HL-60 (cell line): Measurements from ENCODE around the gene PTPMT1.

Experiments used
- DNase-seq, 2 experiments: peaks; one replicate each; pipeline ENCODE4 v3.0.0-alpha.2; 2010 to 2020; ENCODE audit warnings: low read depth in 1 of 2, low spot score in 1 of 2
- H3K27ac ChIP-seq: fragments of 250-450 bp; sonication (Bioruptor Pico); replicated peaks from 2 replicates; pipeline ENCODE4 v1.5.1; 2020; ENCODE audit warnings: mild to moderate bottlenecking, moderate library complexity
- H3K27me3 ChIP-seq: fragments of 250-450 bp; sonication (Bioruptor Pico); 2 replicates; pipeline ENCODE4 v1.5.1; 2021; ENCODE audit warnings: mild to moderate bottlenecking, moderate library complexity; ENCODE audit not compliant: insufficient read depth, poor library complexity, severe bottlenecking
- H3K4me3 ChIP-seq: replicated peaks from 2 replicates; pipeline ENCODE4 v1.5.1; 2011; ENCODE audit warnings: mild to moderate bottlenecking, control low read depth, low read length; ENCODE audit not compliant: insufficient read depth
- CTCF ChIP-seq: IDR thresholded peaks from one replicate; pipeline ENCODE4 v1.5.1; 2011; ENCODE audit warnings: low read length, control low read depth, inconsistent platforms; ENCODE audit not compliant: insufficient read depth
- GABPA ChIP-seq: IDR thresholded peaks from 2 replicates; pipeline ENCODE4 v1.6.1; 2012; ENCODE audit warnings: low read depth
- POLR2AphosphoS5 ChIP-seq: IDR thresholded peaks from 2 replicates; pipeline ENCODE4 v1.6.1; 2012; ENCODE audit warnings: low read depth
- REST ChIP-seq: IDR thresholded peaks from 2 replicates; pipeline ENCODE4 v1.6.1; 2012; ENCODE audit warnings: low read depth; ENCODE audit not compliant: insufficient replicate concordance
- SPI1 ChIP-seq: IDR thresholded peaks from 2 replicates; pipeline ENCODE4 v1.6.1; 2012; ENCODE audit warnings: low read depth, mild to moderate bottlenecking, borderline replicate concordance

Gene PTPMT1

DNA sequence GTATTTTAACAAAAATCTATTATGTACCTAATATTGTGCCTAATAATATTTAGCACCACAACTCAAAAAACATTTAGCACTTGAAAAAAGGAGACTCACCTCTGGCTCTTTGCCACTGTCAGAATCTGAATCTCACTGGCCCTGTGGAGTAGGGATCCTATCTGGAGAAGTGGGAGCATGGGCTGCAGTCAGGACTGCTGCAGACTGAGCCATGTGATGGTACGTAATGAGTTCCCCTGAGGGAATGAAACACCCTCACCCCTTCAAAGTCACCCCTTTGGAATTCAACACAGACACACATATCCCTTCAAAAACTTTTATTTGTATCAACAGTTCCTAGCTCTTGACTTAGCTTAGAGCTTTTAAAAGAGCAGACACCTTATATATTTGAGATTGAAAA lies 6.5 kb downstream of the PTPMT1 start:
- H3K27ac ChIP-seq, result no peak overlapping the region
- TF ChIP-seq GABPA (no peak), SPI1 (no peak), POLR2AphosphoS5 (no peak), REST (no peak), CTCF (no peak)
- H3K27me3 ChIP-seq, result no peaks in the 10 kb centered on the region
- H3K4me3 ChIP-seq, result no peak overlapping the region
- DNase-seq, result no peak

DNA sequence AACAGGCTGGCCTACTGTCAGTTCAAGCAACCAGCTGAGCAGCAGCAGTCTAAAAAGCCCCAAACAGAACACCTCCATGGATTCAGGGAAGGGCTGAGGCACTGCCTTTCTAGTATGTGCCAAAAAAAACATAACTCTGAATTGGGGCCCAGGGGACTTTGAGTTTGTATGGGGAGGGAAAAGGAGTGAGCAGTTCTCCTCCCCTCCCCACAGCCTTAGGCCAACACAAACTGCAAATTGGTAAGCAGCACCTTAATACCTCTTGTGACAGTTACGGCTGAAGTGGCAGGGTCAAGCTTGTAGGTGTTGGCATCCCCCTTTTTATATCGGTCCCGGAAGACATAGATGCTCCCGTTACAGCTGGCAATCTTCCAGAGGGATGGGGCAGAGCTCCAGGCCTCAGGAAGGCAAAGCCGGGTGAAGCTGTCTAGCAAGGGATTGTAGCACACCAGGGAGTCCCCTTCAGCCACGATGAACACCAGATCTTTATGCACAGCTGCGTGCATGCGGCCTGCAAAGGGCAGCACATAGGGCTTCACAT lies 7.4 kb downstream of the PTPMT1 start:
- DNase-seq, result no peak
- Histone ChIP-seq H3K4me3 (no peak overlapping the region), H3K27ac (no peak overlapping the region), H3K27me3 (no peaks in the 10 kb centered on the region)
- TF ChIP-seq SPI1, result no peak
- no peak for TF ChIP-seq REST
- no peak for TF ChIP-seq CTCF
- no peak for TF ChIP-seq POLR2AphosphoS5
- no peak for TF ChIP-seq GABPA

DNA sequence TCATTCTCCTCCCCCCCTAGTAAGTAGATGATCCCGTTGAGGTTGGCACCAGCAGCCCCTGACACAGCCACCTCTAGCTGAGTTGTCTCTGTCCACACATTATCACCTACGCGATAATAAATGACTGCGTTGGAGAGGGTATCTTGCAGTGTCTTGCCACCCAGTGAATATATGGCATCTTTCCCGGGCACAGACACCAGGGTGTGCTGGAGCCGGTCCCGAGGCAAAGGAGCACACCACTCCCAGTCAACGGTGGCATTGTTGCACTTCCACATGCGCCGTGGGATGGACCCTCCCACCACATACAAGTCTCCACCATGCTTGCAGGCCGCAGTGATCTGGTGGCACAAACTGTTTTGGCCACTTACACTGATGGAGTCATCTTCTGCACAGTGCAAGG lies 7.9 kb downstream of the PTPMT1 start:
- DNase-seq, result no peak
- no peak for TF ChIP-seq SPI1
- TF ChIP-seq GABPA, result no peak
- no peak for TF ChIP-seq CTCF
- TF ChIP-seq REST, result no peak
- no peak for TF ChIP-seq POLR2AphosphoS5
- no peak overlapping the region for H3K27ac ChIP-seq
- H3K27me3 ChIP-seq, result no peaks in the 10 kb centered on the region
- H3K4me3 ChIP-seq, result no peak overlapping the region
